Head of caudate nucleus (tissue), 42 donors: ENCODE data around the gene VWC2.
"Not testable (repeated sequence)": the region's sequence is repeated elsewhere in the genome, so short reads cannot be mapped to it uniquely, and the experiment has no call there.

Experiments
- DNase-seq, 42 donors: peaks; one replicate each; pipeline versions ENCODE4 v3.0.0 to v3.0.0-alpha.2; 2020 to 2021; ENCODE audit warnings: mixed read lengths in 7 of 42
- intact Hi-C: fragments of 100-400 bp; cut with DNase I; formaldehyde crosslinking; loops from one replicate; pipeline ENCODE4 v1.15.0; 2022

VWC2 gene

DNA sequence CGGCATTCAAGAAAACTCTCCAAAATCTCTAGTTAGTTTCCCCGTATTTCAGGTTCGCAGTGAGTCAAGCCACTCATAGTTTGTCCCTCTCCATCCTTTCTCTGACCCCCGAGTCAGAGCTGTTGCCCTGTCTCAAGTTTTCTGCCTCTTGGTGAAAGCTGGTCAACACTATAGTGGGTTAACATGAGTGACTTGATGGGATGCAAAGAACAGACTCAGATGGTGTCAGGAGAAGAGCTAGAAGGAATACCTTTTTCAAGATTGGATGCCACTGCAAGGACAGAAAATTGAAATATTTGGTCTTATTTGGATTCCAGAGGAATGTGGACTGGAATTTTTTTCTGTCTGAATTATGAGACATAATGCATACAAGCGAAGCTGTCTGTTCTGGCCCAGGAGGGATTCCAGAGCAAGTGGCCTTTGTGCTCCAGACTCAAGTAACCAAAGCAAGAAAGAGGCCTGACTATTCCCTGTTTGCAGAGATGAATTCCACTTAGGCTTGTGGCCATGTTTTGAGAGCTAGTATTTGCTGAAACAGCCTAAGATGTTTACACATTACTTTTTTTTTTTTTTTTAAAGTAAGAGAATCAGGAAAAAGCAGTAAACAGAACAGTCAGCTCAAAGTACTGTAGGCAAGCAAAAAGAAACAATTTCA is 67.4 kb downstream of the VWC2 start:
- DNase-seq = no peak
- intact Hi-C loops = no loop called here

DNA sequence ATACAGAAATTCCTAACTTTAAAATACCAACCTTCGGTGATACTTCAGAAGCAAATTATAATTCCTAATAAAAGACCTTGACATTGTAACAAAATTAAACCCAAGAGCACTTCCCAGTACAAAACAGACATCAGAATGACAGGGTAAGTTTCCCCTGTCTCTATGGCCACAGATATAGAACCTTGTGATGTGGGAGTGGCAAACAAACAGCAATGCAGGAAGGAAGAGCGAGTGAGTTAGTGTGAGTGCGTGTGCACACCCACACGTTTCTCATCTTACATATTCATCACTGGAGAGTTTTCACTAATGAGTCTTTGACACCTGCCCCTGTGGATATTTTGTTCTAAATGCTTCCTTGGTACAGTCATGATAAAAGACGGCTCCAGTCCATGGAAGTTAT is 72.2 kb downstream of the VWC2 start:
- intact Hi-C loops = no loop called here
- no peak for DNase-seq

DNA sequence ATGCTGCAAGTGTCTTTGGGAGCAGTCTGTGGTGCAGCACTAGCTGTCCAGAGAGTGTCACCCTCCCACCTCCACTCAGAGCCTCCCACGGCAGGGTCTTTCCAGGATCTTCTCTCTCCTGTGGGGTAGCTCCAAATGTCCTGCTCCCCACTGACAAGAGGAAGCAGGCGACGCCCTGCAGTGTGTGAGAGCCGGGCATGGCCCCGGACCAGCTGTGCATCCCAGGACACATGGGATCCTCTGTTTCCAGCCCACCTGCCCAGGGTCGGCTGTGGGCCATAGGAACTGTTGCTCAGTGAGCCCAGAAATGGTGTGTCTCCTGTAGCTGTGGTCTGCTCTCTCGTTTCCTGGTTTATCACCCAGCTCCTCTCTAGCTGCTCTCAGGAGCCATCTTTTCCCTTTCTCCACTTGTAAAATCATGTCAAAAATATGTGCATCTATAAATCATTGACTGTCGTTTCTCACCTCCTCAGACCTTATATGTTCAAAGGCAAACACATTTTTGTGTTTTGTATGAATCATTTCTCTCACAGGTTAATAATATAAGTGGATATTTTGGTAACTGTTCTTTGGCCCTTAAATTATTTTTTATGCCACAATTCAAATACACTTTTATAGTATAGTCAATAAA is 74.9 kb downstream of the VWC2 start:
- no peak for DNase-seq
- intact Hi-C loops = no loop called here

DNA sequence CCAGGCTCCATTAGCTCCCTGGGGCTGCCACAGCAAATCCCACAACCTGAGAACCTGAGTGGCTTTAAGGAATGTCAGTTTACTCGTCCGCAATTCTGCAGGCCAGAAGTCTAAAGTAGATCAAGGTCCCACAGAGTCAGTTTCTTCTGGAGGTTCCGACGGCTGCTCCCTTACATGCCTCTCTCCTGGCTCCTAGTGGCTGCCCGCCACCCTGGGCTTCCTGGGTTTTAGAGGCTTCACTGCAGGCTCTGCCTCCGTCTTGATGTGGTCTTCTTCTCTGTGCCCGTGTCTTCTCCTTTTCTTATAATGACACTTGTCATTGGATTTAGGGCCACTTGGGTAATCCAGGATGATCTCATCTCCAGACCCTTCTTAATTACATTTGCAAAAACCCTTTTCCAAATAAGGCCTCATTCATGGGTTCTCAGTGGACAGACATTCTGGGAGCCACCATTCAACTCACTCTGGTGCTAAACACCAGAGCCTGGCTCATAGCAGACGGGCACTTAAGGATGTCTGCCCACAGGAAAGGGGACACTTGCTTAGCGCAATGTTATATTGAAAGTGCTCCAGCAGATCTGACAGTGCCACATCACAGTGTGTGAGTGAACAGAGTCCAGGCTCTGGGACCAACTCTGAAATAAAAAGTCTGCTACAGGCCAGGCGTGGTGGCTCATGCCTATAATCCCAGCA is 77.6 kb downstream of the VWC2 start:
- intact Hi-C loops = no loop called here
- DNase-seq = no peak

DNA sequence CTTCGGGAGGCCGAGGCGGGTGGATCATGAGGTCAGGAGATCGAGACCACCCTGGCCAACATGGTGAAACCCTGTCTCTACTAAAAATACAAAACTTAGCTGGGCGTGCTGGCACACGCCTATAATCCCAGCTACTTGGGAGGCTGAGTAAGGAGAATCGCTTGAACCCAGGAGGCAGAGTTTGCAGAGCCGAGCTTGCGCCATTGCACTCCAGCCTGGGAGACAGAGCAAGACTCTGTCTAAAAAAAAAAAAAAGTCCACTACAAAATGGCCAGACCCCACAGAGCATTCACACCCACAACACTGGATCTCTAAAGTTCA is 78.1 kb downstream of the VWC2 start:
- intact Hi-C loops, DNase-seq: not testable (repeated sequence)

DNA sequence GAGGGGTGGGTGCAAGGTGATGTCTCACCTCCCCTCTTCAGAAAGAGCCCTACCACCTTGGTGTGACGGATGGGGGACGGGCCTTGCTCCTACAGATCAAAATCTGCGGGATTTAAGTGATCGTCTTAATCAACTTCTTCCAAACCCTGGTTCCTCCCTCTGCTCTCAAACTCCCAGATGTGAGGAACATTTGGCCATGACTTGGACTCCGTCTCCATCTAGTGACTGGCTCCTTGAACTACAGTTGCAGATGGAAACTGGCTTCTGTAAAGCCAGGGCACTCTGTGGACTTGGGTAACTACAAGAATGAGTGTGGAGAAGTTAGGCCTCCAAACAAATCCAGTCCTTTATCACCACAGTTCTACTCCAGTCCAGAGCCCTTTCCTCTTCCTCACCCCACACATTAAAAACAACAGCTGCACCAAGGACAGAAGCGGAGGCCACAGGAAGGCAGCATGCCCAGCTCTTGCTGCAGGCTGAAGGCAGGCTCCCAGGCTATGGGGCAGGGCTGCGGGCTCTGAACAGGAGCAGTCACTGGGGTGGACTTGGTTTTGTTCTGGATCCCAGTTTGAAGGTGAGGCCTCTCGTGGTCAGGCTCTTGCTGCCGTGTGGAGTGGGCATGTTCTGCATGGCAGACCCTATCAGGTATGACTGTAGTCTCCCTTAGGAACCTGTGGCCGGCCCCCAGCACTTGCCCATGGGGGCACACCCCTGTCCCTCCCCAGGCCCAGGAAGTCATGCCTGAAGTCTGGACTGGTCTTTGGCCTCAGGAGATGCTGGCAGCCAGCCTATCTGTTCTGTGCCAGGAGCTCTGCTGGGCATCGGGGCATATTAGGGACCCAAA is 79.4 kb downstream of the VWC2 start:
- DNase-seq = peak in 37 of 42 donors; percentile 11 to 80 (median 52)
- intact Hi-C loops = no loop called here

DNA sequence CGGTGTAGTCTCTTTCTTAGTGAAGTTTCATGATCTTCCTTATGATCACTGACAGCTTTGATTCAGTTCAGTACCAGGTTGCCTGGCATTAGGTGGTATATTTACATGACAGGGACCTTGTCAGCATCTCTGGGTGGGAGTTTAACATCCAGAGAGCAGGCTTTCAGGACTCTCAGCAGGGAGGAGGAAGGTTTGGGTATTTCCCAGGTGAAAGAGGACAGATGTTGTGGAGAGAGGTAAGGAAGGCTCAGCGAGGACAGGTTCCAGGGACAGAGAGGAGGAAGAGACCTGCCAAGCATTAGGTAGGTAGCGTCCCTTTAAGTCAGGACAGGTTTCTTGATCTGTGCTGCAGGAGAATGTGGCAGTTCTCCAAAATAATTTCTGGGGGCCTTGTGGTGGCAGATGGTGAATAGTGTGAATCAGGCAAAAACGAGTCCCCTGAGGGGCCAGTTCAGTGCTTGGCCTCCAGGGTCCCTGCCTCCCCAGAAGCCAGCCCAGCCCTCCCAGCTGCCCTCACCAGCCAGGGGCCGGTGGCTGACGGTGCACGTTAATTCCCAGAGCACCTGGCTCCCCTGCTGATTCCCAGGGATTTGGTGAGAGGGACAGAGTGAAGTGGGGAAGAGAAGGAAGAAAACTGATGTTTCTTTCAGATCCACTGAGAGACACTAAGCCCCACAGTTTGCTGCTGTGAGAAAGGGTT is 82.0 kb downstream of the VWC2 start:
- intact Hi-C loops = no loop called here
- DNase-seq = no peak

DNA sequence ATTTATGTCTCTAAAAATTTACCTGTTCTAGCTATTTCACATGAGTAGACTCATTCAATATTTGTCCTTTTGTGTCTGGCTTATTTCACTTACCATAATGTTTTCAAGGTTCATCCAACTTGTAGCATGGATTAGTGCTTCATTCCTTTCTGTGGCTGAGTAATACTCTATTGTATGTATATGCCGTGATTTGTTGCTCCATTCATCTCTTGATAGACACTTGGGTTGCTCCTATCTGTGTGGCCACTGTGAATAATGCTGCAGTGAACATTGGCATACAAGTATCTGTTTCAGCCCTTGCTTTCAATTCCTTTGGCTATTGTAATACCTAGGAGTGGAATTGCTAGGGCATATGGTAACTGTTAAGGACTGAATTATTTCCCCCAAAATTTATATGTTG is 86.9 kb downstream of the VWC2 start:
- intact Hi-C loops = no loop called here
- no peak for DNase-seq

DNA sequence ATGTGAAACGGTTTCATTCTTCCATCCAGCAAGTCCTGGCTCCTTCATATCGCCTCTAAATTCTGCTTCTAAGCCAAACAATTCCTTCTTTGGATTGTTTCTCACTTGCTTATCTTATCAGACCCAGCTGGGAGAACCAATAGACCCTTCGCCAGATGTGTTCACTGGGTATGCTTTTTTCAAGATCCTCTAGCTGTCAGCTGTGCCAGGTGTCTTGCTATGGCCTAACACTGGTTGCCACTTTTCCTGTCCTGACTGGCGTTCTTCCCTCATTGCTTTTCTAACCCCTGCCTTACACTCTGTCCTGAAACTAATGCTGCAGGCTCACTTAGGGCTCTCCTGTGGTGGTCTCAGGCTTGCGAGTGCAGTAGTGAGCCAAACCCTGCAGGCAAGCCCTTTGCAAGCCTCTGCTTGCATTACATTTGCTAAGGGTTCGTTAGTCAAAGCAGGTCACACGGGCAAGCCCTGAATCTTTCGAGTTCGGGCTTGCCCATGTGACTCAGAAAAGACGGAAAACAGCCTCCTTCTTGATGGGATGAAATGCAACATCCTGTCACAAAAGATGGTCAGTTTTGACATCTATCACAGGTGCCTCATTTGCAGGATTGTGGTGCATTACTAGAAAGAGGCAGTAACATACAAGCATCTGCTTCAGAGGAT is 92.8 kb downstream of the VWC2 start:
- DNase-seq = no peak

DNA sequence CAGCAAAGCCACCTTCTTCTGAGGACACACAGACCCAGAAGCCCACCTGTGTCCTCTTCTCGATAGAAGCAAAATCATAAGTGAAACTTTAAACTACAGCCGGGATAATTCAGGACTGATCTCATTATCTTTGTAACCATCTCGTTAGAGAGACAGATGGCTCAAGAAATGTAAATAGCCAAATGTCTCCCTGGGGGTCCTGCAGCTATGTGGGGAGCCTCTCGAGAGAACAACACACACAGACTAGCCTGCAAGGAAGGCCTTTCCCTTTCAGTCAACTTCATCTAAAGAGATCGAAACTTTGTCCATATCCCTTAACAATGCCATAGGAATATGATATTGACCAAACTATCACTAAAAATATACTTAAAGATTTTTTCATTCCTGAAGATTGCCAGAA is 93.5 kb downstream of the VWC2 start:
- intact Hi-C loops = no loop called here

More for the DNA sequence above, 92.8 kb downstream of the VWC2 start:
- intact Hi-C loops = no loop called here

DNA sequence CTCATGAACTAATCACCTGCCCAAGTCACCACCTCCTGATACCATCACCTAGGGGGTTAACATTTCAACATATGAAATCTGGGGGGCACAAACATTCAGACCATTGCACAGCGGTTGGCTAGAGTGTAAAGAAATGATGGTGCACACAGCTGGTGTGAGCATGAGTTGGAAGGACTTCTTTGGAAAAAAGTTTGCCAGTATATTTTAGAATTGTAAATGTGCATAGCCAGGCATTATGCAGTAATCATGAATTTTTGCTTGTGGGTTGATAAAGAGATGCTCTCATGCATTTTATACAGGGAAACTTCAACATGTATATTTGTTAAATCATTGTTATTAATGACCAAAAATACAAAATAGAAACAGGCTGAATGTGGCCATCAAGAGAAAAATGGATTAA is 100.0 kb downstream of the VWC2 start:
- intact Hi-C loops = no loop called here

More for the DNA sequence above, 93.5 kb downstream of the VWC2 start:
- DNase-seq = no peak

DNA sequence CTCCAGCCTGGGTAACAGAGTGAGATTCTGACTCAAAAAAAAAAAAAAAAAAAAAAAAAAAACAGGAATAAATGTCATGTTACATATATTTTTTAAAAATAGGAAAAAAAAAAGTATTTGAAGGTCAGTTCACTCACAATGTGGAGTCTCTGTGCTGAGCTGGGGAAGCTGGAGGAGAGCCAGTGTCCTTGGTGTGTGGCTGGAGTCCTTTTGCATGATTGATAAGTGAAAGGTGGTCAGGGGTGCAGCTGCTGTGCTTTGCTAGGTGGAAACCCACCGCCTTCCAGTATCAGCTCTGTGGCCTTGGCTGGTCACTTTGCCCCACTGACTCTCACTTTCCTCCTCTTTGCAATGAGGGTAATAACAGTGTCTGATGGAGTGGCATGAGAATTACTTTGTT is 101.9 kb downstream of the VWC2 start:
- intact Hi-C loops = no loop called here
- DNase-seq = no peak

More for the DNA sequence above, 100.0 kb downstream of the VWC2 start:
- no peak for DNase-seq

DNA sequence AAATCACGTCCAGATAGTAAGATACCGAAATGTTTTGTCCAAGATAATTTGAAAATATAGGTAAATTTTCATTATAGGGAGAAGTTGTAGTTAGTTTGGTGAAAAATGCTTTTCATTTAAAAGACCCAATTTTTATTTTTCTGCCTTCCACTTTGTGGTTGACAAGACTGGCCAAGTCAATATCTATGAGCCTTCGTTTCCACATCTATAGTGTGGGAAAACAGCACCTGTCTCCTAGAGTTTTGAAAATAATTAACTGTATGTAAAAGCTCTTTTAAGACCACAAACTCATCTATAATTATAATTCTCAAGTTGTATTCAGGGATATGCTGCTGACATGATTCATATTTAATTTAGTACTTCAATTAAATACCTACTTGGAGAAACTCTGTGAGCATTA is 102.8 kb downstream of the VWC2 start:
- DNase-seq = no peak
- intact Hi-C loops = no loop called here

DNA sequence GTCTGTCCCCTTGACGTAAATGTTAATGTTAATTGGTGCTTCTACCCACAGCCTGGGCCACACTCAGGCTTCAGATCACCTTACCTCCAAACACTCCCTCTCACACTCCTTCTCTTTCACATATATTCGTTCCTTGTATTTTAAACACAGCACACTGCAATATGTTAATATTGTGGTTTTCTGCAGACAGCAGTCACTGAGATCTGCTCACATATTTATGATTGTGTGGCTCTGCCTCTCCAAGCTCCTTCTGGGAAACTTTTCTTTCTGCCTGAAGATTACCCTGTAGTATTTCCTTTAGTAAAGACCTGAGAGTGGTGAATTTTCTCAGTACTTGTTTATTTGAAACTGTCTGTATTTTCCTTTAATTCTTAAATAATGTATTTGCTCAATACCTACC is 104.7 kb downstream of the VWC2 start:
- no peak for DNase-seq
- intact Hi-C loops = no loop called here

DNA sequence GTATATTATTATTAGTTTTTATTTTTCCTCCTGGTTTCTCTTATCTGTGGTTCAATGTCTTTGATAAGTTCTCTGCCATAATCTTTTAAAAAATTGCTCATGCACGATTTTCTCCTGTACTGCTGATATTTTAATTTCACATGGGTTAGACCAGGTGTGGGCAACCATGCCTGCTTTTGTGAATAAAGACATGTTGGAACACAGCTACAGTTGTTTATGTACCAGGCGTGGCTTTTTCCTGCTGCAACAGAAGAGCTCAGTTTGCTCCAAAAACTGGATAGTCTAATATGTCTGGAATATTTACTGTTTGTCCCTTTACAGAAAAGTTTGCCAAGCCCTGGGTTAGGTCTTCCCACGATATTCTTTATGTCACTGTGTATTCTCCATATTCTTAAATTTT is 105.2 kb downstream of the VWC2 start:
- intact Hi-C loops = no loop called here
- DNase-seq = no peak

DNA sequence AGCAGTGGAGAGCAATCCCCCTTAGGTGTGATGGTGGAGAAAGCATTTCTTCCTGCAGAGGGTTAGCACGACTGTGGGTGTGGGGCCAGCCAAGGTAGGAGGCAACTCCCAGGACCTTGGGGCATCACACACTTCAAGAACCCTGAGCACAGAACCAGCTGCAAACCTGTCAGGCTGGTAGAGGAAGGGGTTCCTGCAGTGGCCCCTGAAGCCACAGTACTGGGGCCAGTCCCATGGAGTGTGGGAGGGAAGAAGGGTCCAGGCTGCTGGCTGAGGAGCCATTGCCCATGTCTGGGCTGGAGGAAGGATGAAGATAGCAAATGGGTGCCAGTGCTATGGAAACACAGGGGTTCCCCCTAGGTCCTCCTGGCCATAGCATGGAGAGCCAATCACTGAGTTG is 110.5 kb downstream of the VWC2 start:
- intact Hi-C loops = no loop called here
- DNase-seq = no peak

DNA sequence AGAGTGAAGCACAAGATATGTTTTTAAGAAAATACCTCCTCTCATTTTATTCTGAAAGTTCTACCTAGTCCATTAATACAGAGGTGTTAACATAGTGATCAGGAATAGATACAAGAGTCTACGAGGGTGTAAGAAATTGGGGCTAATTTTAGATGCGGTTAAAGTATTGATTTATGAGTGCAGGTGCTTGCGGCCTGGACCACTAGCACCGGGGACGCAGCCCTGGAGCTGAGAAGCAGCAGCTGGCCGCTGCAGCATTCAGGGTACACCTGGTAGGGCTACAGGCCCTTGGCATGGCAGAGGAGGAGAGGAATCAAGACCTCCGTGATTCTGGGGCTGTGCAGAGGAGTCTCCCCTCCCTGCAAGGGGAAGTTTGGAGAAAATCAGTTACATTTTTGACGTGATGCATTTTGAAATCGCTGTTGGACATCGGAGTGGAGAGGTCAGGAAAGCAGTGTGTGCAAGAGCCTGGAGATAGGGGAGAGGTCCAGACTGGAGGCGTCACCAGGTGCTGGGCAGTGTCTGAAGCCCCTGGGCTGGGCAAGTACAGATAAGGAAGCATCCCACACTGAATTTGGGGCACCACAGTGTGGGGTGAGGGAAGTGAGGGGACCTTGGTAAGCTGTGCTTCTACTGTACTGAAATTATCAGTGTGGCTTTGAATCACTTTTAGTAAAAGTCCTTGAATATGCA is 112.3 kb downstream of the VWC2 start:
- no peak for DNase-seq
- intact Hi-C loops = no loop called here

DNA sequence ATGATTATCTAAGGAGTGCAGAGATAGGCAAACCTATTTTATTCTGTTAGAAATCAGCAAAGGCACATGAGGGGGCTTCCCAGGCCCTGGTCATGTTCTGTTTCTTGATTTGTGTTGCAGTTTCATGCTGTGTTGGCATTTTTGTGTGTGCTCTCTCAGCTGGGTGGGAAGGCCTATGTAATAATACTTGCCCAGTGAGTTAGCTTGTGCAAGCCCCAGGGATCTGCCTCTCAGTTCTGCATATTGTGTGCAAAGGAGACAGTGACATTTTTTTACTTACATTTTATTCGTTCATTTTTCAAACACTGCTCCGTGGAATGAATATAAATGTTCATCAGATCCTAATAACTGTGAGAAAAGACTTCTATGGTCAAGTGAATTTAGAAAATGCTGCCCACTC is 119.0 kb downstream of the VWC2 start:
- DNase-seq = no peak
- intact Hi-C loops = no loop called here
